NCI-H146 treated with DMSO at 0.1 percent for 48 hours (cell line): ENCODE data around the gene XRCC1.
"Not testable (repeated sequence)": the region's sequence is repeated elsewhere in the genome, so short reads cannot be mapped to it uniquely, and the experiment has no call there.

Experiments
- DNase-seq: peaks from one replicate; lab custom pipeline; 2025; ENCODE audit not compliant: unreplicated experiment; lab: John Stamatoyannopoulos, UW

The XRCC1 gene

GRCh38 chr19:43524922-43525835 lies 50.1 kb downstream of the XRCC1 start:
- no peak for DNase-seq

- DNase-seq = not testable (repeated sequence)
Measured at GRCh38 chr19:43523696-43524095, 51.6 kb downstream of the XRCC1 start.

GRCh38 chr19:43522929-43523328 lies 52.4 kb downstream of the XRCC1 start:
- DNase-seq = no peak

- DNase-seq = peak; percentile 62
Measured at GRCh38 chr19:43519436-43520088, 55.8 kb downstream of the XRCC1 start.

GRCh38 chr19:43518051-43518450 lies 57.3 kb downstream of the XRCC1 start:
- no peak for DNase-seq

GRCh38 chr19:43512399-43512798 lies 62.9 kb downstream of the XRCC1 start:
- not testable (repeated sequence) for DNase-seq

GRCh38 chr19:43511324-43511723 lies 64.0 kb downstream of the XRCC1 start:
- no peak for DNase-seq

- no peak for DNase-seq
Measured at GRCh38 chr19:43510713-43511112, 64.6 kb downstream of the XRCC1 start.

- no peak for DNase-seq
Measured at GRCh38 chr19:43507880-43508279, 67.4 kb downstream of the XRCC1 start.

GRCh38 chr19:43506629-43507028 lies 68.7 kb downstream of the XRCC1 start:
- no peak for DNase-seq

GRCh38 chr19:43505941-43506340 lies 69.4 kb downstream of the XRCC1 start:
- DNase-seq = no peak

GRCh38 chr19:43505186-43505456 lies 70.2 kb downstream of the XRCC1 start:
- DNase-seq = no peak

- DNase-seq = peak; percentile 64
Measured at GRCh38 chr19:43504426-43505185, 70.7 kb downstream of the XRCC1 start, which contains the start of gene PHLDB3. Gene PHLDB3 (minus strand): TSS chr19:43504746. CDS start chr19:43504118, 628 bp downstream.

GRCh38 chr19:43503501-43504425 lies 71.6 kb downstream of the XRCC1 start:
- peak; percentile 90 for DNase-seq

- DNase-seq = no peak
Measured at GRCh38 chr19:43502419-43502976, 72.8 kb downstream of the XRCC1 start.

- DNase-seq = no peak
Measured at GRCh38 chr19:43501661-43502418, 73.5 kb downstream of the XRCC1 start.

GRCh38 chr19:43499042-43499441 lies 76.3 kb downstream of the XRCC1 start:
- DNase-seq = no peak

- no peak for DNase-seq
Measured at GRCh38 chr19:43498233-43498842, 77.0 kb downstream of the XRCC1 start.

GRCh38 chr19:43496960-43497359 lies 78.4 kb downstream of the XRCC1 start:
- no peak for DNase-seq
